Measurements from ENCODE around the gene ATP11B. TPM values are rescaled to one million over a fixed set of nuclear protein-coding genes. Genes with fewer than 3 reads are reported as not detected.
A peak's percentile ranks its signal among the peaks of the same experiment; 100 is the strongest.
"Not testable (repeated sequence)": the region's sequence is repeated elsewhere in the genome, so short reads cannot be mapped to it uniquely, and the experiment has no call there.

ATP11B gene
- total RNA-seq, 1 donor from 2014 or later, result 59.0 TPM

GRCh38 chr3:182795389-182795782 is 2.1 kb downstream of the ATP11B start:
- Mint-ChIP-seq H3K4me1 (peaks cover 21% of the 10 kb centered on the region), H3K27me3 (ENCODE audit: insufficient read depth, low read depth) (no peaks in the 10 kb centered on the region), H3K27ac (no peak overlapping the region), H3K9me3 (no peaks in the 10 kb centered on the region), H3K36me3 (no peaks in the 10 kb centered on the region), H3K4me3 (peak overlapping the region; percentile 95)
- Histone ChIP-seq H3K9me3 (ENCODE audit: low read depth) (no peaks in the 10 kb centered on the region), H3K9ac (no peak overlapping the region), H3K27me3 (peaks cover 28% of the 10 kb centered on the region), H3F3A (ENCODE audit: low read depth) (peaks cover 3% of the 10 kb centered on the region), H3K4me3 (peak overlapping the region; percentile 85), H3K79me2 (ENCODE audit: low read depth) (peaks cover 58% of the 10 kb centered on the region), H3K4me2 (peak overlapping the region; percentile 85), H4K20me1 (ENCODE audit: low read depth) (peaks cover 33% of the 10 kb centered on the region), H2AFZ (replicated peaks) (no peak overlapping the region), H3K4me1 (peaks cover 13% of the 10 kb centered on the region), H3K27ac (no peak overlapping the region), H3K36me3 (no peaks in the 10 kb centered on the region)
- TF ChIP-seq EZH2phosphoT487 (IDR thresholded peaks at IDR 0.05), result no peak
- no peak for TF ChIP-seq CTCF (IDR thresholded peaks at IDR 0.05)
- TF ChIP-seq EZH2 (IDR thresholded peaks at IDR 0.05), result no peak
- no peak for DNase-seq (ENCODE audit: low spot score)

GRCh38 chr3:182796310-182796709 is 3.0 kb downstream of the ATP11B start:
- Mint-ChIP-seq H3K27me3 (ENCODE audit: insufficient read depth, low read depth) (no peaks in the 10 kb centered on the region), H3K9me3 (no peaks in the 10 kb centered on the region), H3K36me3 (no peaks in the 10 kb centered on the region), H3K27ac (no peak overlapping the region), H3K4me1 (peaks cover 21% of the 10 kb centered on the region), H3K4me3 (no peak overlapping the region)
- Histone ChIP-seq H3K9ac (no peak overlapping the region), H3K4me3 (no peak overlapping the region), H4K20me1 (ENCODE audit: low read depth) (peaks cover 33% of the 10 kb centered on the region), H3K27ac (no peak overlapping the region), H3K27me3 (peaks cover 21% of the 10 kb centered on the region), H3K4me2 (no peak overlapping the region), H3K4me1 (peaks cover 13% of the 10 kb centered on the region), H3K9me3 (ENCODE audit: low read depth) (no peaks in the 10 kb centered on the region), H3K79me2 (ENCODE audit: low read depth) (peaks cover 66% of the 10 kb centered on the region), H2AFZ (replicated peaks) (no peak overlapping the region), H3K36me3 (no peaks in the 10 kb centered on the region), H3F3A (ENCODE audit: low read depth) (peaks cover 3% of the 10 kb centered on the region)
- TF ChIP-seq EZH2phosphoT487 (IDR thresholded peaks at IDR 0.05) (no peak), CTCF (IDR thresholded peaks at IDR 0.05) (no peak), EZH2 (IDR thresholded peaks at IDR 0.05) (no peak)
- DNase-seq (ENCODE audit: low spot score), result no peak

- Histone ChIP-seq H3K9ac (no peak overlapping the region), H4K20me1 (ENCODE audit: low read depth) (peaks cover 33% of the 10 kb centered on the region), H3K27me3 (peaks cover 17% of the 10 kb centered on the region), H3K4me2 (no peak overlapping the region), H3K9me3 (ENCODE audit: low read depth) (no peaks in the 10 kb centered on the region), H3K79me2 (ENCODE audit: low read depth) (peaks cover 74% of the 10 kb centered on the region), H3K27ac (no peak overlapping the region), H3F3A (ENCODE audit: low read depth) (peaks cover 7% of the 10 kb centered on the region), H3K36me3 (no peaks in the 10 kb centered on the region), H3K4me1 (peaks cover 27% of the 10 kb centered on the region), H3K4me3 (no peak overlapping the region), H2AFZ (replicated peaks) (no peak overlapping the region)
- peaks cover 25% of the 10 kb centered on the region for H3K4me1 Mint-ChIP-seq
- DNase-seq (ENCODE audit: low spot score), result no peak
- H3K9me3 Mint-ChIP-seq, result no peaks in the 10 kb centered on the region
- H3K36me3 Mint-ChIP-seq, result no peaks in the 10 kb centered on the region
- no peaks in the 10 kb centered on the region for H3K27me3 Mint-ChIP-seq (ENCODE audit: insufficient read depth, low read depth)
- H3K27ac Mint-ChIP-seq, result no peak overlapping the region
- H3K4me3 Mint-ChIP-seq, result no peak overlapping the region
- TF ChIP-seq EZH2phosphoT487 (IDR thresholded peaks at IDR 0.05) (no peak), CTCF (IDR thresholded peaks at IDR 0.05) (no peak), EZH2 (IDR thresholded peaks at IDR 0.05) (no peak)
These were observed 4.6 kb downstream of the ATP11B start for GRCh38 chr3:182797876-182798275.

GRCh38 chr3:182799143-182799542 is 5.8 kb downstream of the ATP11B start:
- H3K27ac ChIP-seq; H3K9me3 ChIP-seq (ENCODE audit: low read depth); H3K4me3 ChIP-seq; H3K27ac Mint-ChIP-seq; H2AFZ ChIP-seq (replicated peaks); H3K9ac ChIP-seq; DNase-seq (ENCODE audit: low spot score); H3K27me3 Mint-ChIP-seq (ENCODE audit: insufficient read depth, low read depth); H3K36me3 Mint-ChIP-seq; H3K4me3 Mint-ChIP-seq; H3K4me2 ChIP-seq; H3K36me3 ChIP-seq; H3F3A ChIP-seq (ENCODE audit: low read depth); H3K9me3 Mint-ChIP-seq: not testable (repeated sequence)
- Histone ChIP-seq H4K20me1 (ENCODE audit: low read depth) (peaks cover 33% of the 10 kb centered on the region), H3K27me3 (peaks cover 17% of the 10 kb centered on the region), H3K79me2 (ENCODE audit: low read depth) (peaks cover 84% of the 10 kb centered on the region), H3K4me1 (peaks cover 27% of the 10 kb centered on the region)
- peaks cover 23% of the 10 kb centered on the region for H3K4me1 Mint-ChIP-seq
